ENCODE measurements around the gene NFATC2.
A peak's percentile ranks its signal among the peaks of the same experiment; 100 is the strongest.
"Not testable (repeated sequence)": the region's sequence is repeated elsewhere in the genome, so short reads cannot be mapped to it uniquely, and the experiment has no call there.

NFATC2 gene

DNA sequence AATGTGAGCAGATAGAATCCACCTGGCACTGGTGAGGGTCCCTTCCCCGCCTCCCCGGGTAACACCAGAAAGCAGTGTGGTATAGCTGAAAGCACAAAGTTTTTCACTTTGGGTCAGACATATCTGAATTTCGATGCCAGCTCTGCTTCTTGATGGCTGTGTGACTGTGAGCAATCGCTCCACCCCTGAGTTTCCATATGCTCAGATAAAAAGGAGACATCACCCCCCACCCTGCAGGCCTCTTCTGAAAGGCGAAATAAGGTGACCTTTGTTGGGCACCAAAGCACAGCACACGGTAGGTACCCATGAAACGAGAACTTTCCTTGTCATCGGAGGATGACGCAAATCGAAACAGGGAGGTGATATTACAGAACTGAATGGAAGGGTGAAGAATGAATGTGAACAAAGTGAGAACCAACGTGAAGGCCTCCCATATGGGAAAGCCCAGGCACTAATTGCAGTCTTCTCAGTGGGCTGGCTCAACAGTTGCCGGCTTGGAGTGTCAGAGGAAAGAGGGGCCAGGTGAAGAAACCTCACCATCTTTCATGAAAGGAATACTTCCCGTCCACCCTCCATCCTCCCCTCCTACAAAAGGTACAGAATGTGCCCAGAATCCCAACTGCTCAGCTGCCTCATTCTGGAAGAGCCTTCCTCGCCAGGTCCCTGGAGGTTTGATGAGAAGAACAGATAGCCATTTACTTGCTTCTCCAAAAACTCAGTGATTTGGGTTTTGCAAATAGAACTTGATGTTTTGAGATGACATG is 61.8 kb downstream of the NFATC2 start:
- Histone ChIP-seq H3K4me2 (peak overlapping the region in 8 of 11 experiments; percentile 21 to 56 (median 42); a peak in 13 of 22 replicates), H3K36me3 (peaks cover 0 to 23% (median 8%) of the 10 kb centered on the region in 11 experiments; a peak in 9 of 22 replicates)

DNA sequence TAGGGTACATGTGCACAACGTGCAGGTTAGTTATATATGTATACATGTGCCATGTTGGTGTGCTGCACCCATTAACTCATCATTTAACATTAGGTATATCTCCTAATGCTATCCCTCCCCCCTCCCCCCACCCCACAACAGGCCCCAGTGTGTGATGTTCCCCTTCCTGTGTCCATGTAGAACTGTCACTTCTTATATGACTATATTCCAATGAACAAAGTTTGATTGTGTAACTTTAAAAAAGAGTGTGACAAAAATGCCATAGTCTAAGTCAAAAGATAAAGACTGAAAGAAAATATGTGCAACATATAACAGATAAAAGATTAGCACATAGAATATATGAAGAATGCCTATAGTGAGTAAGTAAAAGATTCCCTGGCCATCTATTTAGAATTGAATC is 66.4 kb downstream of the NFATC2 start:
- H3K4me3 ChIP-seq, H3K4me2 ChIP-seq, H4K20me1 ChIP-seq, H3K9ac ChIP-seq, H3K27ac ChIP-seq, H3K27me3 ChIP-seq: not testable (repeated sequence)
- peaks cover 0 to 20% (median 6%) of the 10 kb centered on the region in 10 experiments; a peak in 16 of 20 replicates for H3K4me1 ChIP-seq
- H3K36me3 ChIP-seq = peaks cover 0 to 59% (median 33%) of the 10 kb centered on the region in 11 experiments; a peak in 14 of 22 replicates
- peaks cover 5 to 21% (median 13%) of the 10 kb centered on the region in 11 experiments; a peak in 19 of 22 replicates for H3K9me3 ChIP-seq (replicated peaks in 1 of 11)

More for the DNA sequence above, 61.8 kb downstream of the NFATC2 start:
- H3K4me1 ChIP-seq = peaks cover 0 to 53% (median 28%) of the 10 kb centered on the region in 10 experiments; a peak in 17 of 20 replicates
- no peak overlapping the region for H3K9ac ChIP-seq
- no peak for TF ChIP-seq Cebpa-rat (IDR thresholded peaks at IDR 0.05)
- no peak overlapping the region for H3K4me3 ChIP-seq
- no peaks in the 10 kb centered on the region for H4K20me1 ChIP-seq
- no peak overlapping the region; a peak in 1 of 22 replicates for H3K27ac ChIP-seq
- H3K9me3 ChIP-seq (replicated peaks in 1 of 11) = peaks cover 5 to 21% (median 13%) of the 10 kb centered on the region in 11 experiments; a peak in 19 of 22 replicates
- no peaks in the 10 kb centered on the region for H3K27me3 ChIP-seq

- H3K27me3 ChIP-seq = no peaks in the 10 kb centered on the region
- H3K4me3 ChIP-seq = no peak overlapping the region
- no peak overlapping the region for H3K27ac ChIP-seq
- H3K9me3 ChIP-seq (replicated peaks in 1 of 11) = peaks cover 5 to 19% (median 13%) of the 10 kb centered on the region in 11 experiments; a peak in 19 of 22 replicates
- no peak overlapping the region for H3K4me2 ChIP-seq
- H3K36me3 ChIP-seq = peaks cover 0 to 72% (median 32%) of the 10 kb centered on the region in 11 experiments; a peak in 14 of 22 replicates
- no peaks in the 10 kb centered on the region for H4K20me1 ChIP-seq
- no peaks in the 10 kb centered on the region for H3K4me1 ChIP-seq
- no peak for TF ChIP-seq Cebpa-rat (IDR thresholded peaks at IDR 0.05)
- H3K9ac ChIP-seq = no peak overlapping the region
Measured at GRCh38 chr20:51473771-51474170, 68.7 kb downstream of the NFATC2 start.

DNA sequence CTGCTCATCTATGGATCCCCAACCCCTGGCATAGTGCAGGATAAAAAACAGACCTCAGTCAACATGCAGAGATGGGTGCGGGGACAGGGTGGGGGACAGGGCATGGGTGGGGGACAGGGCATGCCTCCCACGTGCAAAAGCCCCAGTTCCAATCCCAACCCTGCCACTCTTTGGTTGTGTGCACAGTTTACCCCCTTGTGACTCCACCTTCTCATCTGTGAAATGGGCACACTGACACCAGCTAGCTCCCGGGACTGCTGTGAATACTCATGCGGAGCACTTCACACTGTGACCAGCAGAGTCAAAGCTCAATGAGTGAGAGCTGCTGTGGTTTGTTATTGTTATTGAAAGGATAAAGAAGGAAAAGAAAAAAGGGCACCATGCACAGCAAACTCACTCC is 69.3 kb downstream of the NFATC2 start:
- H4K20me1 ChIP-seq = no peaks in the 10 kb centered on the region
- H3K4me2 ChIP-seq = no peak overlapping the region
- H3K36me3 ChIP-seq = peaks cover 0 to 66% (median 27%) of the 10 kb centered on the region in 11 experiments; a peak in 14 of 22 replicates
- no peaks in the 10 kb centered on the region for H3K4me1 ChIP-seq
- no peak overlapping the region for H3K27ac ChIP-seq
- H3K9ac ChIP-seq = no peak overlapping the region
- no peak overlapping the region for H3K4me3 ChIP-seq
- peaks cover 5 to 14% (median 8%) of the 10 kb centered on the region in 11 experiments; a peak in 19 of 22 replicates for H3K9me3 ChIP-seq (replicated peaks in 1 of 11)
- H3K27me3 ChIP-seq = no peaks in the 10 kb centered on the region
- no peak for TF ChIP-seq Cebpa-rat (IDR thresholded peaks at IDR 0.05)

DNA sequence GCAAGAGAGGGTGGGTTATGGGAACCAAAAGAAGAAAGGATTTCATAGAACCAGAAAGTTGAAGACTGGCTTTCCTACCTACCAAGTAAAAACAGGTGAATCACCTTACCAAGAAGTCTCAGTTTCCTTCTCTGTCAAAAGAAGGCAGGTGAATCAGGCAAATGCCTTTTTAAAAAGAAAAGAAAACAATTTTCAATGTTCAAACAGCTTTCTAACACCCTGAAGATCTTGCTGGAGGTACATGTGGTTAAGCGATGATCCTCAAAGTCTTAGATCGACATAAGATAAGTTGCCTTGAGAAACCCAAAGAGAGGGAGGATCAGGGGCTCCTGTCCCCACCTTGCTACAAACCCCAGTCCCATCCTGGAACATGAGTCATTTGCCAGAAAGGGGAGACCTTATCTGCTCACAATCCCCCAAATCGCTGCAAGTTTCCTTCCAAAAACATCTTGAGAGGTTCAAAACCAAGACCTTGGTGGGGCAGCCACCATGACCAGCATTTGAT is 71.6 kb downstream of the NFATC2 start:
- H4K20me1 ChIP-seq = no peaks in the 10 kb centered on the region
- H3K9me3 ChIP-seq (replicated peaks in 1 of 11) = no peaks in the 10 kb centered on the region
- no peaks in the 10 kb centered on the region for H3K27me3 ChIP-seq
- H3K27ac ChIP-seq = no peak overlapping the region
- no peak overlapping the region for H3K4me3 ChIP-seq
- peaks cover 0 to 63% (median 26%) of the 10 kb centered on the region in 11 experiments; a peak in 14 of 22 replicates for H3K36me3 ChIP-seq
- H3K4me1 ChIP-seq = no peaks in the 10 kb centered on the region
- TF ChIP-seq Cebpa-rat (IDR thresholded peaks at IDR 0.05) = no peak
- H3K9ac ChIP-seq = no peak overlapping the region
- H3K4me2 ChIP-seq = no peak overlapping the region

DNA sequence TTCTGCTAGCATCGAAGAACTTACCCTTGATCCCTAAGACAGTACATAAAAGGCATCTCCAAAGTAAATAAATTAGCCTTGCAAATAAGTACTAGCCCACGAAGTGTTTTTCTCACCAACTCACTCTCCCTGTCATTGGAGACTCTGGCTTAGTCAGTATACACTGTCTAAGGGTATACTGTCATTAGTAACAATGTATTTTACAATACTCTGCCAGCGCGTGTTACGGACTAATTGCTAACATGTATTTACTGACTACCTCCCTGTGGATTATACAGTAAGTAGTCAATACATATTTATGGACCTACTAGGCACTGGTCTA is 72.1 kb downstream of the NFATC2 start:
- Histone ChIP-seq H3K36me3 (peaks cover 0 to 62% (median 23%) of the 10 kb centered on the region in 11 experiments; a peak in 14 of 22 replicates), H3K4me2 (no peak overlapping the region), H3K4me1 (no peaks in the 10 kb centered on the region), H3K9me3 (replicated peaks in 1 of 11) (no peaks in the 10 kb centered on the region), H4K20me1 (no peaks in the 10 kb centered on the region), H3K27ac (no peak overlapping the region), H3K9ac (no peak overlapping the region), H3K4me3 (no peak overlapping the region), H3K27me3 (no peaks in the 10 kb centered on the region)
- TF ChIP-seq Cebpa-rat (IDR thresholded peaks at IDR 0.05) = no peak

GRCh38 chr20:51469578-51470498 is 72.7 kb downstream of the NFATC2 start:
- no peak for TF ChIP-seq Cebpa-rat (IDR thresholded peaks at IDR 0.05)
- Histone ChIP-seq H3K9me3 (replicated peaks in 1 of 11) (no peaks in the 10 kb centered on the region), H3K4me3 (no peak overlapping the region), H3K9ac (no peak overlapping the region), H4K20me1 (no peaks in the 10 kb centered on the region), H3K27me3 (no peaks in the 10 kb centered on the region), H3K36me3 (peaks cover 0 to 60% (median 18%) of the 10 kb centered on the region in 11 experiments; a peak in 13 of 22 replicates), H3K4me2 (no peak overlapping the region), H3K4me1 (no peaks in the 10 kb centered on the region), H3K27ac (no peak overlapping the region)

- Histone ChIP-seq H3K9me3 (replicated peaks in 1 of 11) (no peaks in the 10 kb centered on the region), H4K20me1 (no peaks in the 10 kb centered on the region), H3K9ac (no peak overlapping the region), H3K27me3 (no peaks in the 10 kb centered on the region), H3K4me1 (no peaks in the 10 kb centered on the region), H3K36me3 (peaks cover 0 to 53% (median 15%) of the 10 kb centered on the region in 11 experiments; a peak in 12 of 22 replicates), H3K4me3 (no peak overlapping the region), H3K4me2 (no peak overlapping the region), H3K27ac (no peak overlapping the region)
- TF ChIP-seq Cebpa-rat (IDR thresholded peaks at IDR 0.05) = no peak
Measured at GRCh38 chr20:51469046-51469445, 73.5 kb downstream of the NFATC2 start.

- no peaks in the 10 kb centered on the region for H3K9me3 ChIP-seq (replicated peaks in 1 of 11)
- no peak overlapping the region for H3K27ac ChIP-seq
- no peaks in the 10 kb centered on the region for H3K27me3 ChIP-seq
- H3K4me3 ChIP-seq = no peak overlapping the region
- no peaks in the 10 kb centered on the region for H4K20me1 ChIP-seq
- no peak for TF ChIP-seq Cebpa-rat (IDR thresholded peaks at IDR 0.05)
- no peaks in the 10 kb centered on the region for H3K4me1 ChIP-seq
- no peak overlapping the region for H3K4me2 ChIP-seq
- H3K36me3 ChIP-seq = peaks cover 0 to 51% (median 11%) of the 10 kb centered on the region in 11 experiments; a peak in 11 of 22 replicates
- no peak overlapping the region for H3K9ac ChIP-seq
Measured at GRCh38 chr20:51468636-51469035, 73.9 kb downstream of the NFATC2 start.
